ENCODE results near the gene RELL1. TPM values are rescaled to one million over a fixed set of nuclear protein-coding genes. Genes with fewer than 3 reads are reported as not detected.

RELL1 gene
- total and polyA plus RNA-seq, 2 donors (not counting 1 experiment from before 2014, with no cell fraction given): 0.64 to 3.2 TPM

GRCh38 chr4:37651781-37652377, 34.3 kb downstream of the RELL1 start:
- no peaks in the 10 kb centered on the region for H3K4me1 Mint-ChIP-seq
- DNase-seq (no peak), ATAC-seq (ENCODE audit: low read depth) (no peak)
- CTCF ChIA-PET: interaction anchor here (1.2 kb wide), 1 partner anchor 49 kb away, joined by 3 read pairs; no protein-coding TSS in a partner anchor
- POLR2A ChIA-PET: interaction anchor here (0.6 kb wide), 1 partner anchor 316 kb away, joined by 3 read pairs; no protein-coding TSS in a partner anchor
- no peak overlapping the region for H3K27ac Mint-ChIP-seq
- H3K9me3 Mint-ChIP-seq (ENCODE audit: insufficient read depth): peaks cover 11% of the 10 kb centered on the region
- 88% methylated on average over 1 of the region's 13 CpGs for WGBS (ENCODE audit: insufficient coverage)
- no peaks in the 10 kb centered on the region for H3K27me3 Mint-ChIP-seq
- Histone ChIP-seq H3K4me1 (ENCODE audit: control insufficient read depth in 2 of 2, insufficient read depth in 2 of 2, low read length in 2 of 2) (no peaks in the 10 kb centered on the region), H3K4me2 (replicated peaks; ENCODE audit: low read depth, low read length, poor library complexity, severe bottlenecking) (no peak overlapping the region), H3K27me3 (replicated peaks in 1 of 4; ENCODE audit: control extremely low read depth in 1 of 4, control insufficient read depth in 3 of 4, insufficient read depth in 4 of 4, low read length in 3 of 4) (no peaks in the 10 kb centered on the region), H3K4me3 (ENCODE audit: control extremely low read depth in 1 of 5, extremely low read depth in 1 of 5, insufficient read depth in 1 of 5, low read depth in 2 of 5, low read length in 4 of 5) (no peak overlapping the region), H3K27ac (ENCODE audit: low read length in 2 of 2) (no peak overlapping the region), H3K9ac (ENCODE audit: low read length) (no peak overlapping the region), H2AFZ (ENCODE audit: insufficient read depth, low read depth, low read length, poor library complexity, severe bottlenecking) (no peak overlapping the region), H3K9me3 (ENCODE audit: control extremely low read depth in 1 of 3, control insufficient read depth in 2 of 3, insufficient read depth in 1 of 3, low read length in 2 of 3) (peaks cover 0 to 14% (median 3%) of the 10 kb centered on the region in 3 donors), H3K79me2 (ENCODE audit: control insufficient read depth, insufficient read depth, low read length) (no peaks in the 10 kb centered on the region), H4K20me1 (ENCODE audit: control insufficient read depth, insufficient read depth, low read length, poor library complexity, severe bottlenecking) (no peaks in the 10 kb centered on the region), H3K36me3 (replicated peaks in 1 of 2; ENCODE audit: control extremely low read depth in 1 of 2, control insufficient read depth in 1 of 2, extremely low read depth in 1 of 2, insufficient read depth in 2 of 2, low read length in 1 of 2) (no peaks in the 10 kb centered on the region)
- intact Hi-C loops (cut with micrococcal nuclease): no loop called here
- no peak overlapping the region for H3K4me3 Mint-ChIP-seq
- TF ChIP-seq CTCF (IDR thresholded peaks at IDR 0.05): no peak
- no peak for TF ChIP-seq EZH2 (IDR thresholded peaks at IDR 0.05; ENCODE audit: borderline replicate concordance, insufficient read depth, low read depth, low read length, poor library complexity, severe bottlenecking)

DNA sequence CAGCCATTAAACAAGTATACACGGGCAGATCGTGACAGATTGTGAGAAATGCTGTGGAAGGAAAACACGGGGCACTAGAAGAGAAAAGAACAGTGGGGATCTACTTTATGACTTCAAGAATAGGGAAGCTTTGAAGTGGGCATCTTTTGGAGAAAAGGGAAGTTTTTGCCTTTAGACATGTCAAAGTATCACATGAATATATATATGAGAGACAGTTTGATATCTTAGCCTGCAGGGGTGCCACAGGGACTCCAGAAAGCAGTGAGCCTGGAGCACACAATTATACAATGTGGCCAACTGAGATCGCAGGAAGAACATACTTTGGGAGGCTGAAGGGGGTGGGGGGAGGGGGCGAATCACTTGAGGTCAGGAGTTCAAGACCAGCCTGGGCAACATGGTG, 35.7 kb downstream of the RELL1 start:
- Mint-ChIP-seq H3K4me3 (no peak overlapping the region), H3K9me3 (ENCODE audit: insufficient read depth) (peaks cover 7% of the 10 kb centered on the region), H3K27me3 (no peaks in the 10 kb centered on the region), H3K27ac (no peak overlapping the region), H3K4me1 (no peaks in the 10 kb centered on the region)
- Histone ChIP-seq H3K36me3 (replicated peaks in 1 of 2; ENCODE audit: control extremely low read depth in 1 of 2, control insufficient read depth in 1 of 2, extremely low read depth in 1 of 2, insufficient read depth in 2 of 2, low read length in 1 of 2) (no peaks in the 10 kb centered on the region), H3K4me2 (replicated peaks; ENCODE audit: low read depth, low read length, poor library complexity, severe bottlenecking) (no peak overlapping the region), H3K4me1 (ENCODE audit: control insufficient read depth in 2 of 2, insufficient read depth in 2 of 2, low read length in 2 of 2) (no peaks in the 10 kb centered on the region), H4K20me1 (ENCODE audit: control insufficient read depth, insufficient read depth, low read length, poor library complexity, severe bottlenecking) (no peaks in the 10 kb centered on the region), H3K27ac (ENCODE audit: low read length in 2 of 2) (no peak overlapping the region), H3K27me3 (replicated peaks in 1 of 4; ENCODE audit: control extremely low read depth in 1 of 4, control insufficient read depth in 3 of 4, insufficient read depth in 4 of 4, low read length in 3 of 4) (no peaks in the 10 kb centered on the region), H3K79me2 (ENCODE audit: control insufficient read depth, insufficient read depth, low read length) (no peaks in the 10 kb centered on the region), H3K4me3 (ENCODE audit: control extremely low read depth in 1 of 5, extremely low read depth in 1 of 5, insufficient read depth in 1 of 5, low read depth in 2 of 5, low read length in 4 of 5) (no peak overlapping the region), H3K9me3 (ENCODE audit: control extremely low read depth in 1 of 3, control insufficient read depth in 2 of 3, insufficient read depth in 1 of 3, low read length in 2 of 3) (peaks cover 0 to 10% (median 2%) of the 10 kb centered on the region in 3 donors), H2AFZ (ENCODE audit: insufficient read depth, low read depth, low read length, poor library complexity, severe bottlenecking) (no peak overlapping the region), H3K9ac (ENCODE audit: low read length) (no peak overlapping the region)
- no peak for TF ChIP-seq CTCF (IDR thresholded peaks at IDR 0.05)
- intact Hi-C loops (cut with micrococcal nuclease): no loop called here
- ChIA-PET POLR2A (interaction anchor here (0.8 kb wide), 1 partner anchor 12 kb away, joined by 6 read pairs; no protein-coding TSS in a partner anchor), CTCF (interaction anchor here (0.6 to 1.2 kb wide), 2 partner anchors 47 to 138 kb away, joined by 3 read pairs; no protein-coding TSS in a partner anchor)
- DNase-seq: no peak
- 95% methylated on average over 3 of the region's 5 CpGs for WGBS (ENCODE audit: insufficient coverage)
- no peak for ATAC-seq (ENCODE audit: low read depth)

All from B cell (primary cell).